GM23248 (cell line): ENCODE results near the gene OLFM3. TPM values are rescaled to one million over a fixed set of nuclear protein-coding genes. Genes with fewer than 3 reads are reported as not detected.

Experiments used
- DNase-seq: peaks from one replicate; pipeline ENCODE4 v3.0.0-alpha.2; 2015
- H2AFZ ChIP-seq: fragments of 200-600 bp; sonication (generic); 2 replicates; pipeline ENCODE4 v1.6.1; 2016; ENCODE audit warnings: antibody characterized with exemption
- H3F3A ChIP-seq: fragments of 200-600 bp; sonication (generic); 2 replicates; pipeline ENCODE4 v1.6.1; 2016; ENCODE audit warnings: mild to moderate bottlenecking, antibody characterized with exemption, mixed run types; ENCODE audit not compliant: insufficient read depth
- H3K27ac ChIP-seq: fragments of 200-600 bp; sonication (generic); 2 replicates; pipeline ENCODE4 v1.5.1; 2016; ENCODE audit warnings: mild to moderate bottlenecking
- H3K27me3 ChIP-seq: fragments of 200-600 bp; sonication (generic); replicated peaks from 2 replicates; pipeline ENCODE4 v1.6.1; 2016; ENCODE audit warnings: mild to moderate bottlenecking; ENCODE audit not compliant: insufficient read depth
- H3K36me3 ChIP-seq: fragments of 200-600 bp; sonication (generic); 2 replicates; pipeline ENCODE4 v1.6.1; 2016; ENCODE audit warnings: low read depth, mild to moderate bottlenecking
- H3K4me1 ChIP-seq: fragments of 200-600 bp; sonication (generic); 2 replicates; pipeline ENCODE4 v1.6.1; 2016; ENCODE audit warnings: mild to moderate bottlenecking; ENCODE audit not compliant: insufficient read depth
- H3K4me2 ChIP-seq: fragments of 200-600 bp; sonication (generic); one replicate; pipeline ENCODE4 v1.6.1; 2016; ENCODE audit warnings: mild to moderate bottlenecking; ENCODE audit not compliant: unreplicated experiment
- H3K4me3 ChIP-seq: fragments of 200-600 bp; sonication (generic); 2 replicates; pipeline ENCODE4 v1.5.1; 2016; ENCODE audit warnings: mild to moderate bottlenecking
- H3K79me2 ChIP-seq: fragments of 200-600 bp; sonication (generic); 2 replicates; pipeline ENCODE4 v1.6.1; 2016; ENCODE audit warnings: mild to moderate bottlenecking; ENCODE audit not compliant: insufficient read depth
- H3K9ac ChIP-seq: fragments of 200-600 bp; sonication (generic); 2 replicates; pipeline ENCODE4 v1.6.1; 2016; ENCODE audit warnings: mild to moderate bottlenecking
- H3K9me2 ChIP-seq: fragments of 200-600 bp; sonication (generic); 2 replicates; pipeline ENCODE4 v1.6.1; 2016; ENCODE audit warnings: mixed run types, mild to moderate bottlenecking, moderate library complexity; ENCODE audit not compliant: insufficient read depth
- H3K9me3 ChIP-seq: fragments of 200-600 bp; sonication (generic); one replicate; pipeline ENCODE4 v1.6.1; 2017; ENCODE audit warnings: low read depth
- H4K20me1 ChIP-seq: fragments of 200-600 bp; sonication (generic); 2 replicates; pipeline ENCODE4 v1.6.0; 2016; ENCODE audit not compliant: insufficient read depth
- EZH2 ChIP-seq: fragments of 200-600 bp; sonication (generic); IDR thresholded peaks from 2 replicates; pipeline ENCODE4 v1.6.1; 2018; ENCODE audit warnings: antibody characterized with exemption, mild to moderate bottlenecking; ENCODE audit not compliant: insufficient read depth, poor library complexity, severe bottlenecking
- EZH2phosphoT487 ChIP-seq: fragments of 200-600 bp; sonication (generic); IDR thresholded peaks from 2 replicates; pipeline ENCODE4 v1.6.1; 2018; ENCODE audit warnings: antibody characterized with exemption, moderate library complexity, mild to moderate bottlenecking, low read depth; ENCODE audit not compliant: insufficient read depth
- WGBS, 2 experiments: methylation state at CpG; one replicate each; pipeline ENCODE4 v1.1.6; 2015 to 2017; ENCODE audit warnings: low lambda C conversion rate in 2 of 2, low coverage in 1 of 2; ENCODE audit errors: missing lambda C conversion rate in 2 of 2; 5-methylcytosine and 5-hydroxymethylcytosine counted together
- in situ Hi-C: fragments of 300-500 bp; cut with MboI; formaldehyde crosslinking; loops from 2 replicates; pipeline ENCODE4 v1.15.0; 2020
- polyA plus RNA-seq: library from polyadenylated mRNA; unstranded; fragments of >200 nt; fragmentation: Nextera tagmentation; extraction: Ambion mirVana; gene quantifications from 2 replicates; pipeline ENCODE4 v1.2.1, GENCODE V29; 2016
- total RNA-seq: library from RNA; depleted of rRNA; stranded (reverse); fragments of >200 nt; shearing (Covaris generic); gene quantifications from 2 replicates; pipeline ENCODE4 v1.2.3, GENCODE V29; 2014

OLFM3 gene
- total and polyA plus RNA-seq, 2 experiments from 2014 or later = not detected

DNA sequence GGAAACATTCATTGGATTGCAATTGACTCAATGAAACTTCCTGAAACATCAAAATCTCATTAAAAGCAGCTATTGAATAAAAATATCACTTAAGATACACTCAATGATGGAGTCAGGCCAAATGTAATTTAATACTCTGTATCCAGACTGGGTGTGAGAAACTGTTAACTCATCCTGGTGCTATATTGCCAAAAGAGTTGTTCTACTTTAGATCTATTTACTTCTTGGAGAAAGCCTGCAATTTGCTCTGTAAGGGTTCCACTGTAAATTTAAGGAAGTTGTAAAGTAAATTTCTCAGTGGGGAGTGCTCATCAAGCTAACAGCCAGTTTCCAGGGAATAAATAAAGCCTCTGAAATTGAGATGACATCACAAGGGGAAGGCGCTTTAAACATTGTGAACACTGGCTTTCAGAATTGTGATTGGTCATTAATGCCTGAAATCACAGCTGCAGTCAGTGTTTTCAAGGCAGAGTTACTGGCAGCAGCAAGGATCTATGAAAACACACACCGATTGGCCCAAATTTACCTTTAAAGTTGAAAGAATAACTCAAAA is 91.4 kb downstream of the OLFM3 start:
- Histone ChIP-seq H3K79me2 (no peaks in the 10 kb centered on the region), H3K36me3 (no peaks in the 10 kb centered on the region), H3K27ac (no peak overlapping the region), H4K20me1 (no peaks in the 10 kb centered on the region), H3F3A (no peaks in the 10 kb centered on the region), H3K9ac (no peak overlapping the region), H3K4me2 (no peak overlapping the region), H3K9me3 (no peaks in the 10 kb centered on the region), H3K9me2 (no peaks in the 10 kb centered on the region), H2AFZ (no peak overlapping the region), H3K27me3 (no peaks in the 10 kb centered on the region), H3K4me1 (no peaks in the 10 kb centered on the region), H3K4me3 (no peak overlapping the region)
- DNase-seq = no peak
- WGBS, 2 experiments = 6 to 12% methylated on average over 2 of the region's 2 CpGs
- in situ Hi-C loops = no loop called here
- TF ChIP-seq EZH2 (no peak), EZH2phosphoT487 (no peak)

DNA sequence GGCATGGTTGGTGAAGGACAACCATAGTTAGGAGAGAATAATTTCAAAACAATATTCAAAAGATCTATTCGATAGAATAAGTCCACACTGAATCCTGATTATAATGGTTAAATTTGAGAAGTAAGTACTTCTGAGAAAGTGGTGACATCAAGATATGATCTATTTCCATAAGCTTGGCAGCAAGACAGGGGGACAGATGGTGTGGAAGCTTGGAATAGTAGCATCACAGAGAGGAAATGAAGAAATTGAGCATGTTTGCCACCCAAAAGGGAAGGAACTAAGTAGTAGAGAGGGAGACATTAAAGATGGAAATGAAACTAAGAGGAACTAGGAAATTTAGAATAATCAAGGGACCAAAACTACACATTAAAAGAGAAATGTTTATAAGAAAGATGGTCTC is 94.5 kb downstream of the OLFM3 start:
- in situ Hi-C loops = no loop called here
- Histone ChIP-seq H3K9me3 (no peaks in the 10 kb centered on the region), H3K27ac (no peak overlapping the region), H3K4me1 (no peaks in the 10 kb centered on the region), H2AFZ (no peak overlapping the region), H3K4me2 (no peak overlapping the region), H3K9ac (no peak overlapping the region), H3K4me3 (no peak overlapping the region), H3K9me2 (no peaks in the 10 kb centered on the region), H4K20me1 (no peaks in the 10 kb centered on the region), H3F3A (no peaks in the 10 kb centered on the region), H3K27me3 (no peaks in the 10 kb centered on the region), H3K36me3 (no peaks in the 10 kb centered on the region), H3K79me2 (no peaks in the 10 kb centered on the region)
- TF ChIP-seq EZH2phosphoT487 (no peak), EZH2 (no peak)
- no peak for DNase-seq
- 3 to 6% methylated on average over 1 of the region's 1 CpG for WGBS, 2 experiments

DNA sequence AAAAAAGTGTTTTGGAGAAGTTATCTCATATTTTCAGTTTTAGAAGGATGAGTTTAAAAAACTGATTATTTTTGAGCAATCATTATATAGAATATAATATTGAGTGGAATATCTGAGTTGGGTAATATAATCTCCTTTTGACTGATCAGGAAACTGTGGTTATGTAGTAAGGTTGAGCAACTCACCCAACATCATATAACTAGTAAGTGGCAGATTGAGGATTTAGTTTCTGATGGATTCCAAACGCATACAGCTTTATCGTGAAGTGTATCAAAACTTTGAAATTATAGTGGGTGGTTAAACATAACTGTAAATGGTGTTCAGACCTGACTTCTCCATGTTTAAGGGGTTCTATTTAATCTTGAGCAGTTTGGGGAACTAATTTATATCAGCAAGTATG is 98.6 kb downstream of the OLFM3 start:
- Histone ChIP-seq H3K9me2 (no peaks in the 10 kb centered on the region), H3K4me2 (no peak overlapping the region), H3K9ac (no peak overlapping the region), H2AFZ (no peak overlapping the region), H3K36me3 (no peaks in the 10 kb centered on the region), H3K4me3 (no peak overlapping the region), H3K4me1 (no peaks in the 10 kb centered on the region), H3K9me3 (no peaks in the 10 kb centered on the region), H3K27me3 (no peaks in the 10 kb centered on the region), H3F3A (no peaks in the 10 kb centered on the region), H4K20me1 (no peaks in the 10 kb centered on the region), H3K27ac (no peak overlapping the region), H3K79me2 (no peaks in the 10 kb centered on the region)
- no peak for TF ChIP-seq EZH2phosphoT487
- no peak for TF ChIP-seq EZH2
- DNase-seq = no peak
- in situ Hi-C loops = no loop called here
- 51 to 53% methylated on average over 2 of the region's 2 CpGs for WGBS, 2 experiments

DNA sequence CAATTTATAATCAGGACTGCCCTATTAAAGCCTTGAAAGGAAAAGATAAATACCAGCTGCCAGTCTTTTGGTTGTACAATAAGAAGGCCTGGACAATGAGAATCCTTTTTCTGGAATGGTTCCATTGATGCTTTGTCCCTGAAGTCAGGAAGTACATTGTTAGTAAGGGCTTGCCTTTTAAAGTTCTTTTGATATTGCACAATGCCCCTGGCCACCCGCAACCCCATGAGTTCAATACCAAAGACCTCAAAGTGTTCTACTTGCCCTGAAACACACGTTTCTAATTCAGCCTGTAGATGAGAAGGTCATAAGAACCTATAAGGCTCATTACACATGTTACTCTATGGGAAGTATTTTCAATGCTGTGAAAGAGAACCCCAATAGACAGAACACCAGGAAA is 112.1 kb downstream of the OLFM3 start:
- no peaks in the 10 kb centered on the region for H4K20me1 ChIP-seq
- H3K27ac ChIP-seq = no peak overlapping the region
- H3K4me1 ChIP-seq = no peaks in the 10 kb centered on the region
- H3K79me2 ChIP-seq = no peaks in the 10 kb centered on the region
- H3K4me3 ChIP-seq = no peak overlapping the region
- no peak for DNase-seq
- H3K9me2 ChIP-seq = no peaks in the 10 kb centered on the region
- 3 to 17% methylated on average over 2 of the region's 2 CpGs for WGBS, 2 experiments
- no peak for TF ChIP-seq EZH2phosphoT487
- TF ChIP-seq EZH2 = no peak
- in situ Hi-C loops = no loop called here
- H3K27me3 ChIP-seq = no peaks in the 10 kb centered on the region
- H3K4me2 ChIP-seq = no peak overlapping the region
- H3F3A ChIP-seq = no peaks in the 10 kb centered on the region
- H3K9ac ChIP-seq = no peak overlapping the region
- H2AFZ ChIP-seq = no peak overlapping the region
- no peaks in the 10 kb centered on the region for H3K36me3 ChIP-seq
- H3K9me3 ChIP-seq = no peaks in the 10 kb centered on the region

DNA sequence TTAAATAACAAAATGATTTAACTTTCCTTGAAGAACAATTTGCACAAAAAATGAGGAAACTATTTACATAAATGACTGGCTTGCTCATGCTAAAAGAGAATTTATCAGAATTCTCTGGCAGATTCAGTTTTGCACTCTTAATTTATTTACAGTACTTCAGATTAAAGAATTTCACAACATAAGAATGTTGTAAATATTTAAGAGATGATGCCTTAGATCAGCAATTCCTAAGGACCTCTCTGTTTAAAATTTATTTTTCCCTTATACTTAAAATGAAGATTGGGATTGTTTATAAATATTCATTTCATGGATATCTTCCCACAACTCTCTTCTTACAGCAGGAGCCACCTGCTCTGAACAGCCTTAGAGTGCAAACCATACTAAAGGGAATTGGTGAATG is 120.8 kb downstream of the OLFM3 start:
- H3K4me1 ChIP-seq = no peaks in the 10 kb centered on the region

More for the DNA sequence above, 120.8 kb downstream of the OLFM3 start:
- TF ChIP-seq EZH2 (no peak), EZH2phosphoT487 (no peak)
- H3K9ac ChIP-seq = no peak overlapping the region
- H3K27ac ChIP-seq = no peak overlapping the region
- no peak overlapping the region for H3K4me2 ChIP-seq
- no peaks in the 10 kb centered on the region for H3K9me2 ChIP-seq
- H2AFZ ChIP-seq = no peak overlapping the region
- no peak for DNase-seq
- no peaks in the 10 kb centered on the region for H3K9me3 ChIP-seq
- H3F3A ChIP-seq = no peaks in the 10 kb centered on the region
- H3K79me2 ChIP-seq = no peaks in the 10 kb centered on the region
- in situ Hi-C loops = no loop called here
- H4K20me1 ChIP-seq = no peaks in the 10 kb centered on the region
- no peak overlapping the region for H3K4me3 ChIP-seq
- no peaks in the 10 kb centered on the region for H3K27me3 ChIP-seq
- no peaks in the 10 kb centered on the region for H3K36me3 ChIP-seq
